Measurements from ENCODE around the gene PDS5B. TPM values are rescaled to one million over a fixed set of nuclear protein-coding genes. Genes with fewer than 3 reads are reported as not detected.
A peak's percentile ranks its signal among the peaks of the same experiment; 100 is the strongest.

Gene PDS5B
- total and polyA plus RNA-seq, 10 donors = 4.5 to 65.9 (median 50.9) TPM

GRCh38 chr13:32577032-32577431, 9.2 kb upstream of the PDS5B start:
- intact Hi-C loops (cut with DNase I; ENCODE audit: low total_unique reads) = no loop called here
- Histone ChIP-seq H3K4me3 (no peak overlapping the region), H3K36me3 (no peaks in the 10 kb centered on the region), H3K9me3 (peaks cover 0 to 26% (median 20%) of the 10 kb centered on the region in 8 donors), H3K27me3 (replicated peaks in 1 of 7) (no peaks in the 10 kb centered on the region), H3K27ac (no peak overlapping the region), H3K4me1 (peaks cover 0 to 3% (median 0%) of the 10 kb centered on the region in 6 donors)
- no peak for DNase-seq
- TF ChIP-seq POLR2AphosphoS5 (IDR thresholded peaks at IDR 0.05) = no peak
- TF ChIP-seq POLR2A (IDR thresholded peaks at IDR 0.05) = no peak
- TF ChIP-seq CTCF (IDR thresholded peaks at IDR 0.05 in 8 of 11, conservative IDR thresholded peaks at IDR 0.05 in 3 of 11) = no peak
- 97 to 100% (median 99%) methylated on average over 3 of the region's 3 CpGs for WGBS, 5 donors

DNA sequence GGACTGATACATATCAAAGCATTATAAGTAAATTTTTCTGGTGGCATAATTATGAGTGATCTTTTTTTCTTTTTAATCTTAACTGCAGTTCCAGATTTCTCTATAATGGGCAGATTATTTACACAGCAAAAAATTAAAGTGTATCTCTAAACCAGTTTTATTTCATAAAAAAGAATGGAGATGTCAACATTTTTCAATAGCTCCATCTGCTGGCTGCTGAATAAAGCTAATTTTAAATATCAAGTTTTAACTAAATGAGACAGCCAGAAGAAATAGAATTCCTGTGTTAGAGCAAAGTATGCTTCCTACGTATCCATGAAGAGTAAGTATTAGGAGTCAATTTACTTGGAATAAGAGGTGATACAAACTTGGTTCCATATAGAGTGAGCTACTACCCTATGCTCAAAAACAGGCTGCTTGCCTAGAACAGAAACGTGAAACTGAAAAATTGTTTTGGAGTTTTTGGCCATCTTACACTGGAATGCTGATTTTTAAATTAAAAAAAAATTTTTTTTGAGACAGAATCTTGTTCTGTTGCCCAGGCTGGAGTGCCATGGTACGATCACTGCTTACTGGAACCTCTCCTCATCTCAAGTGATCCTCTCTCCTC, 5.0 kb upstream of the PDS5B start:
- WGBS, 5 donors = 52 to 67% (median 55%) methylated on average over 3 of the region's 3 CpGs

GRCh38 chr13:32582281-32582680, 4.0 kb upstream of the PDS5B start:
- intact Hi-C loops (cut with DNase I; ENCODE audit: low total_unique reads) = loop anchor here (5.0 kb wide), 1 partner anchor 50 kb away; no protein-coding TSS in a partner anchor
- Histone ChIP-seq H3K27ac (no peak overlapping the region), H3K27me3 (replicated peaks in 1 of 7) (no peaks in the 10 kb centered on the region), H3K4me1 (peaks cover 0 to 12% (median 7%) of the 10 kb centered on the region in 6 donors), H3K36me3 (no peaks in the 10 kb centered on the region), H3K9me3 (peaks cover 0 to 16% (median 13%) of the 10 kb centered on the region in 8 donors), H3K4me3 (no peak overlapping the region)
- WGBS, 5 donors = 75 to 82% (median 77%) methylated on average over 2 of the region's 2 CpGs
- TF ChIP-seq POLR2AphosphoS5 (IDR thresholded peaks at IDR 0.05) (no peak), POLR2A (IDR thresholded peaks at IDR 0.05) (no peak), CTCF (IDR thresholded peaks at IDR 0.05 in 8 of 11, conservative IDR thresholded peaks at IDR 0.05 in 3 of 11) (no peak)
- no peak for DNase-seq

More for the DNA sequence above, 5.0 kb upstream of the PDS5B start:
- no peaks in the 10 kb centered on the region for H3K36me3 ChIP-seq
- H3K4me3 ChIP-seq = no peak overlapping the region
- DNase-seq = no peak
- intact Hi-C loops (cut with DNase I; ENCODE audit: low total_unique reads) = loop anchor here (5.0 kb wide), 1 partner anchor 49 kb away; no protein-coding TSS in a partner anchor
- H3K4me1 ChIP-seq = peaks cover 0 to 12% (median 7%) of the 10 kb centered on the region in 6 donors
- H3K27ac ChIP-seq = no peak overlapping the region
- TF ChIP-seq CTCF (IDR thresholded peaks at IDR 0.05 in 8 of 11, conservative IDR thresholded peaks at IDR 0.05 in 3 of 11) (peak in 6 of 11 experiments; percentile 16 to 53 (median 38)), POLR2AphosphoS5 (IDR thresholded peaks at IDR 0.05) (no peak), POLR2A (IDR thresholded peaks at IDR 0.05) (no peak)
- H3K27me3 ChIP-seq (replicated peaks in 1 of 7) = no peaks in the 10 kb centered on the region
- peaks cover 0 to 26% (median 20%) of the 10 kb centered on the region in 8 donors for H3K9me3 ChIP-seq

DNA sequence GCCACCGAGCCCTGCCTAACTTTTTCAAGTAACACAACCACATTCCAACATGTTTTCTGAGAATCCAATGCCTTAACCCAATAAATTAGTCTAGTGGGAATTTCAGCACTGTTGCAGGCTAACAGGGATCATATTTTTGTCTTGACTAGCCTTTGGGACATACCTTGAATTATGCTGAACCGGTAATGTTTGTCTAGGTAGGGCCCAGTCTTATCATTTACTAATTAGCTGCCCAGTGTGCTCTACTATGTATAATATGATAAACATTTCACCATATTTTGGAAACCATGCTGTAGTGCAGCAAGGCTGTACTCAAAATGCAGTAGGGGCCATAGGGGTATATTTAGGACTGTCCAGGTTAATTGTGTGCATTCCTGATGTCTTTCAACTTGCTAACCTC, 3.3 kb upstream of the PDS5B start:
- peaks cover 1 to 19% (median 10%) of the 10 kb centered on the region in 6 donors for H3K4me1 ChIP-seq
- no peak overlapping the region for H3K4me3 ChIP-seq
- intact Hi-C loops (cut with DNase I; ENCODE audit: low total_unique reads) = loop anchor here (5.0 kb wide), 1 partner anchor 51 kb away; no protein-coding TSS in a partner anchor
- no peak overlapping the region for H3K27ac ChIP-seq
- H3K36me3 ChIP-seq = no peaks in the 10 kb centered on the region
- TF ChIP-seq CTCF (IDR thresholded peaks at IDR 0.05 in 8 of 11, conservative IDR thresholded peaks at IDR 0.05 in 3 of 11) (no peak), POLR2A (IDR thresholded peaks at IDR 0.05) (no peak), POLR2AphosphoS5 (IDR thresholded peaks at IDR 0.05) (no peak)
- no peaks in the 10 kb centered on the region for H3K27me3 ChIP-seq (replicated peaks in 1 of 7)
- H3K9me3 ChIP-seq = peaks cover 0 to 9% (median 6%) of the 10 kb centered on the region in 8 donors
- WGBS, 5 donors = 82 to 97% (median 96%) methylated on average over 2 of the region's 2 CpGs
- DNase-seq = no peak

All from spleen (tissue), 11 donors.